GM23338 (cell line): Measurements from ENCODE around the gene INTS6L. TPM values are rescaled to one million over a fixed set of nuclear protein-coding genes. Genes with fewer than 3 reads are reported as not detected.

Experiments used
- CREB1 ChIP-seq: fragments of 250-450 bp; sonication (Bioruptor Pico); IDR thresholded peaks from 2 replicates; pipeline ENCODE4 v1.5.0; 2020; ENCODE audit warnings: low read depth, mild to moderate bottlenecking, moderate library complexity
- CTCF ChIP-seq, 2 experiments: fragments of 200-600 bp in 1 of 2; sonication (generic) in 1 of 2; conservative IDR thresholded peaks; 2 replicates each; pipeline versions ENCODE4 v1.5.1 to v1.6.1; 2016 to 2017; ENCODE audit warnings: antibody characterized with exemption in 2 of 2, low read depth in 2 of 2, mild to moderate bottlenecking in 2 of 2, moderate library complexity in 1 of 2
- ETS1 ChIP-seq: IDR thresholded peaks from 2 replicates; pipeline ENCODE4 v1.6.1; 2016; ENCODE audit warnings: antibody characterized with exemption
- EZH2 ChIP-seq: fragments of 200-600 bp; sonication (generic); IDR thresholded peaks from one replicate; pipeline ENCODE4 v1.8.0; 2017; ENCODE audit warnings: antibody characterized with exemption, mild to moderate bottlenecking, low read depth; ENCODE audit not compliant: unreplicated experiment
- JUNB ChIP-seq: IDR thresholded peaks from one replicate; pipeline ENCODE4 v1.6.1; 2016; ENCODE audit warnings: antibody characterized with exemption; ENCODE audit not compliant: unreplicated experiment
- POLR2AphosphoS5 ChIP-seq: IDR thresholded peaks from 2 replicates; pipeline ENCODE4 v1.6.1; 2016; ENCODE audit warnings: antibody characterized with exemption, low read depth
- STAT1 ChIP-seq: IDR thresholded peaks from one replicate; pipeline ENCODE4 v1.6.1; 2016; ENCODE audit warnings: antibody characterized with exemption; ENCODE audit not compliant: unreplicated experiment
- ZNF114 ChIP-seq: fragments of 250-450 bp; sonication (Bioruptor Pico); IDR thresholded peaks from 2 replicates; pipeline ENCODE4 v1.5.0; 2020; ENCODE audit warnings: mild to moderate bottlenecking, moderate library complexity
- ZNF331 ChIP-seq: fragments of 250-450 bp; sonication (Bioruptor Pico); IDR thresholded peaks from 2 replicates; pipeline ENCODE4 v1.5.0; 2020; ENCODE audit warnings: low read depth, mild to moderate bottlenecking, moderate library complexity
- ZNF462 ChIP-seq: fragments of 250-450 bp; sonication (Bioruptor Pico); IDR thresholded peaks from 2 replicates; pipeline ENCODE4 v1.5.0; 2020; ENCODE audit warnings: mild to moderate bottlenecking, moderate library complexity
- polyA plus RNA-seq: library from polyadenylated mRNA; unstranded; fragments of >200 nt; fragmentation: Nextera tagmentation; extraction: Ambion mirVana; gene quantifications from 2 replicates; pipeline ENCODE4 v1.2.1, GENCODE V29; 2016
- total RNA-seq: library from RNA; depleted of rRNA; stranded (reverse); fragments of >200 nt; shearing (Covaris generic); gene quantifications from 2 replicates; pipeline ENCODE4 v1.2.3, GENCODE V29; 2014

The INTS6L gene
- total and polyA plus RNA-seq, 2 experiments from 2014 or later, result 4.5 to 6.4 TPM

GRCh38 chrX:135490979-135491514 is 29.4 kb upstream of the INTS6L start (continued):
- TF ChIP-seq ZNF462 (CRISPR knock-in tag), result no peak
- TF ChIP-seq POLR2AphosphoS5, result no peak
- no peak for TF ChIP-seq ZNF114 (CRISPR knock-in tag)
- TF ChIP-seq EZH2, result no peak
- no peak for TF ChIP-seq CTCF (conservative IDR thresholded peaks at IDR 0.05; ENCODE audit: low read depth in 2 of 2)
- no peak for TF ChIP-seq ZNF331 (CRISPR knock-in tag)
- TF ChIP-seq ETS1, result no peak
- TF ChIP-seq STAT1, result no peak
- TF ChIP-seq JUNB, result no peak
- TF ChIP-seq CREB1, result no peak
